Calu3 (cell line): Measurements from ENCODE around the gene SYPL1. TPM values are rescaled to one million over a fixed set of nuclear protein-coding genes. Genes with fewer than 3 reads are reported as not detected.

Experiments used
- BruUV-seq: library from RNA; stranded (reverse); fragments of 400-500 nt; replicated peaks from 2 replicates; lab custom pipeline; 2021; lab: Mats Ljungman, UMichigan
- CTCF ChIA-PET: fragments of 300-600 bp; sonication (Branson Sonifier 250); formaldehyde crosslinking; loops from one replicate; lab custom pipeline; 2022; ENCODE audit warnings: antibody characterized with exemption; lab: Charles Lee
- DNase-seq: peaks from one replicate; pipeline ENCODE4 v3.0.0; 2022
- H3K27ac Mint-ChIP-seq: one replicate; pipeline ENCODE4 v1.8.0; 2022; ENCODE audit warnings: mixed read lengths; ENCODE audit not compliant: unreplicated experiment
- H3K27me3 Mint-ChIP-seq: one replicate; pipeline ENCODE4 v1.8.0; 2022; ENCODE audit warnings: mixed read lengths; ENCODE audit not compliant: unreplicated experiment
- H3K36me3 Mint-ChIP-seq: one replicate; pipeline ENCODE4 v1.8.0; 2022; ENCODE audit warnings: mild to moderate bottlenecking, moderate library complexity, mixed read lengths; ENCODE audit not compliant: insufficient read depth, unreplicated experiment
- H3K4me1 Mint-ChIP-seq: one replicate; pipeline ENCODE4 v1.8.0; 2022; ENCODE audit warnings: mild to moderate bottlenecking, low read depth, mixed read lengths; ENCODE audit not compliant: unreplicated experiment
- H3K4me3 Mint-ChIP-seq: one replicate; pipeline ENCODE4 v1.8.0; 2022; ENCODE audit warnings: mild to moderate bottlenecking, low read depth, moderate library complexity, mixed read lengths; ENCODE audit not compliant: unreplicated experiment
- H3K9me3 Mint-ChIP-seq: one replicate; pipeline ENCODE4 v1.8.0; 2022; ENCODE audit warnings: low read depth, mixed read lengths; ENCODE audit not compliant: unreplicated experiment
- intact Hi-C: fragments of 100-400 bp; cut with micrococcal nuclease; formaldehyde crosslinking; loops from one replicate; pipeline ENCODE4 v1.10.0; 2022; ENCODE audit not compliant: unreplicated experiment
- total RNA-seq: library from RNA; stranded (reverse); gene quantifications from 2 replicates; pipeline ENCODE4 v1.2.3, GENCODE V29; 2022
- TF ChIP-seq, protein P1 (sequence below): fragments of 200-600 bp; IDR thresholded peaks from one replicate; pipeline ENCODE4 v1.8.0; 2022; ENCODE audit warnings: antibody characterized with exemption; ENCODE audit not compliant: unreplicated experiment

Gene SYPL1
- total RNA-seq, 1 experiment from 2014 or later, result 88.3 TPM

DNA sequence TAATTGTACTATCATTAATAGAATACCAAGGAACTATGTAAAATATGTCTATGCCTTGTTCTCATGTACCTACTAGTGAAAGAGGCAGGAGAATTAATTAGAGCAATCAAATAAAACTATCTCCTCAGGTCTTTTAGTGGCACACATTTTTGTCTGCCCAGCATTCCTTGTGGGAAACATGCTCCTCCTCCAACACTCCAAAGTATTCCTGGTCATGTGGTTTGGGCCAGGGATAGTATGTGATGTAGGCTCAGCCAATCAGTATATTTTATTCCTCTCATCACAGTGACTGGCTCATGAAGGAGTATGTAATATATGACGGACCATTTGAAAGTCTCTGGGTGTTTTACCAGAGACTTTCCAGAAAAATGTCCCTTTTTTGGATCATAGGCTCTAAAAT, 16.7 kb upstream of the SYPL1 start:
- no peak overlapping the region for H3K27ac Mint-ChIP-seq
- peaks cover 13% of the 10 kb centered on the region for H3K27me3 Mint-ChIP-seq
- H3K9me3 Mint-ChIP-seq, result no peaks in the 10 kb centered on the region
- no peak for DNase-seq
- CTCF ChIA-PET, result no interaction called here
- no TSS peak for BruUV-seq
- intact Hi-C loops, result no loop called here
- H3K4me1 Mint-ChIP-seq, result peaks cover 24% of the 10 kb centered on the region
- H3K36me3 Mint-ChIP-seq, result no peaks in the 10 kb centered on the region
- TF ChIP-seq, protein P1, sequence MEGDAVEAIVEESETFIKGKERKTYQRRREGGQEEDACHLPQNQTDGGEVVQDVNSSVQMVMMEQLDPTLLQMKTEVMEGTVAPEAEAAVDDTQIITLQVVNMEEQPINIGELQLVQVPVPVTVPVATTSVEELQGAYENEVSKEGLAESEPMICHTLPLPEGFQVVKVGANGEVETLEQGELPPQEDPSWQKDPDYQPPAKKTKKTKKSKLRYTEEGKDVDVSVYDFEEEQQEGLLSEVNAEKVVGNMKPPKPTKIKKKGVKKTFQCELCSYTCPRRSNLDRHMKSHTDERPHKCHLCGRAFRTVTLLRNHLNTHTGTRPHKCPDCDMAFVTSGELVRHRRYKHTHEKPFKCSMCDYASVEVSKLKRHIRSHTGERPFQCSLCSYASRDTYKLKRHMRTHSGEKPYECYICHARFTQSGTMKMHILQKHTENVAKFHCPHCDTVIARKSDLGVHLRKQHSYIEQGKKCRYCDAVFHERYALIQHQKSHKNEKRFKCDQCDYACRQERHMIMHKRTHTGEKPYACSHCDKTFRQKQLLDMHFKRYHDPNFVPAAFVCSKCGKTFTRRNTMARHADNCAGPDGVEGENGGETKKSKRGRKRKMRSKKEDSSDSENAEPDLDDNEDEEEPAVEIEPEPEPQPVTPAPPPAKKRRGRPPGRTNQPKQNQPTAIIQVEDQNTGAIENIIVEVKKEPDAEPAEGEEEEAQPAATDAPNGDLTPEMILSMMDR, result no peak
- H3K4me3 Mint-ChIP-seq, result no peak overlapping the region

DNA sequence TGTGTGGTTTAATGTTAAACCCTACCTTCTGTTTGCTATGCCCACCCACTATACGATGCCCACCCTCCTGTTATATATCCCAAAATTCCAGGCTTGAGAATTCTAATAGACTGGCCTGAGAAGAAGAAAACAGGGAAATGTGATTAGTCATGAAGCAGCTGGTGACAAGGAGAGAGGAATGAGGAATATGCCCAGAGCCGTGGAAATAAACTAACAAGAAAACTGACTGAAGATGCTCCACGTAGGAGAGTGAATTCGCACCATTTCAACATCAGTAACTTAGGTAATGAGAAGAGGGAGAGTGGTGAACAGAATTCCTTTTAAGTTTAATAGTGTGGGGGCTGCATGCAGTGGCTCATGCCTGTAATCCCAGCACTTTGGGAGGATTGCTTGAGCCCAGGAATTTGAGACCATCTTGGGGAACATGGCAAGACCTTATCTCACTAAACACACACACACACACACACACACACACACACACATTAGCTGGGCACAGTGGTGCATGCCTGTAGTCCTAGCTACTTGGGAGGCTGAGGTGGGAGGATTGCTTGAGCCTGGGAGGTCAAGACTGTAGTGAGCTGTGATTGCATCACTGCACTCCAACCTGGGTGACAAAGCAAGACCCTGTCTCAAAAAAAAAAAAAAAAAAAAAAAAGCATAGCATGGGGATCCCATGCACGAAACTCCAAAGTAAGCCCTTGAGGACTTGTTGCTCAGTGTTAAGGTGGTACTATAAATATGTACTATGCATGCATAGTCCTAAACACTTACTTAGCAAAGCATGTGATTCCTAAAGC, 16.1 kb upstream of the SYPL1 start:
- Mint-ChIP-seq H3K27ac (no peak overlapping the region), H3K4me3 (no peak overlapping the region), H3K27me3 (peaks cover 8% of the 10 kb centered on the region), H3K4me1 (peaks cover 24% of the 10 kb centered on the region), H3K9me3 (no peaks in the 10 kb centered on the region), H3K36me3 (no peaks in the 10 kb centered on the region)
- CTCF ChIA-PET, result interaction anchor here (0.6 kb wide), 1 partner anchor 80 kb away, joined by 3 read pairs; no protein-coding TSS in a partner anchor
- intact Hi-C loops, result no loop called here
- BruUV-seq, result no TSS peak
- DNase-seq, result no peak
- TF ChIP-seq, protein P1, result no peak

DNA sequence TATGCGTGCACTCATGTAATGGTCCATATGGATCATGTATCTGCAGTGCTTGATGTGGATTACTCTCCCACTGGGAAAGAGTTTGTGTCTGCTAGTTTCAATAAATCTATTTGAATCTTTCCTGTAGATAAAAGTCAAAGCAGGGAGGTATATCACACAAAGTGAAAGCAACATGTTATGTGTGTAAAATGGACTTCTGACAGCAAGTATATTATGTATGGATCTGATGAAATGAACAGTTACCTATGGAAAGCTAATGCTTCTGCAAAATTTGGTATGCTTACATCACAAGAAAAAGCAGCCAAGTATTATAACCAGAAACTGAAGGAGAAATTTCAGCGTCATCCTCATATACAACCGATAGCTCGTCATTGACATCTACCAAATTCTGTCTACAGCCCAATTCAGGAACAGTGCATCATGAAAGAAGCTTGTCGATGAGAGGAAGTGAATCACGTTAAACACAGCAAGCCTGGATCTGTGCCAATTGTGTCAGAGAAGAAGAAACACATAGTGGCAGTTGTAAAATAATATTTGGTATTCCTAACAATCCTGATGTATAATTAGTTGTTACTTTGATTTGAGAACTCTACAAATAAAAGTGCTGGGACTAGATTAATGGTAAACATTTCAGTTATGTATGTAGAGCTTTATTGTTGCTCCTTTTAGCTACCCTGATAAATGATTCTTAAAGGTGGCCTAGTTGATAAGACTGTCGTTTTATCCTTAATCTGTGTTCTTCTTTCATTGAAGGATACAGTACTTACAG, 14.2 kb upstream of the SYPL1 start:
- H3K27me3 Mint-ChIP-seq, result no peaks in the 10 kb centered on the region
- BruUV-seq, result no TSS peak
- H3K9me3 Mint-ChIP-seq, result no peaks in the 10 kb centered on the region

DNA sequence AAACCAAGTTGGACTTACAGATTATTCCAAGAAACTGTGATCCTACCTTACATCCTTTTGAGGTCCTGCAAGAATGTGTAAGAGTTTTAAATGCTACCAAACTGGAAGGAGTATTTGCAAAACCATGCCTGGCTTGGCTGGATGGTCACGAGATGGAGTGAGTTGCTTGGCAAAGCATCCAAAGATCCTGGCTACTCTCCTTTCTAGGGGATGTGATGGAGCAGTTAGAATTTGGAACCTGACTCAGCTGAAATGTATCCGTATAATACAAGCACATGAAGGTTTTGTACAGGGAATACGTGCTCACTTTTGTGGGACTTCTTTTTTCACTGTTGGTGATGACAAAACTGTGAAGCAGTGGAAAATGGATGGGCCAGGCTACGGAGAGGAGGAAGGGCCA, 13.3 kb upstream of the SYPL1 start:
- Mint-ChIP-seq H3K36me3 (no peaks in the 10 kb centered on the region), H3K4me1 (peaks cover 24% of the 10 kb centered on the region), H3K27me3 (no peaks in the 10 kb centered on the region), H3K27ac (no peak overlapping the region), H3K9me3 (no peaks in the 10 kb centered on the region), H3K4me3 (no peak overlapping the region)
- DNase-seq, result no peak
- BruUV-seq, result no TSS peak
- intact Hi-C loops, result no loop called here
- TF ChIP-seq, protein P1, result no peak
- CTCF ChIA-PET, result interaction anchor here (0.6 to 1.2 kb wide), 2 partner anchors 24 to 1932 kb away, joined by 3 read pairs; no protein-coding TSS in a partner anchor

More for the DNA sequence above, 14.2 kb upstream of the SYPL1 start:
- CTCF ChIA-PET, result interaction anchor here (0.6 to 1.2 kb wide), 4 partner anchors 24 to 1933 kb away, joined by 3 to 5 read pairs (median 4); no protein-coding TSS in a partner anchor
- TF ChIP-seq, protein P1, result no peak
- Mint-ChIP-seq H3K4me3 (no peak overlapping the region), H3K36me3 (no peaks in the 10 kb centered on the region), H3K4me1 (peaks cover 24% of the 10 kb centered on the region), H3K27ac (no peak overlapping the region)
- intact Hi-C loops, result no loop called here
- peak; percentile 36 for DNase-seq
